Lung (tissue), 12 donors: Measurements from ENCODE around the gene ILK. TPM values are rescaled to one million over a fixed set of nuclear protein-coding genes. Genes with fewer than 3 reads are reported as not detected.

Source experiments
- ATAC-seq: fragments of 200-7000 bp; cut with Tn5 transposase; one replicate; pipeline ENCODE4 v1.9.1; 2020; ENCODE audit warnings: moderate number of reproducible peaks; ENCODE audit not compliant: insufficient read depth, low FRiP score
- DNase-seq, 3 donors: peaks; one replicate each; pipeline ENCODE4 v3.0.0-alpha.2; 2013 to 2017
- H3K27ac ChIP-seq, 2 donors: one replicate each; pipeline ENCODE4 v1.5.1; 2013; ENCODE audit warnings: mild to moderate bottlenecking in 2 of 2, moderate library complexity in 2 of 2, control low read depth in 1 of 2, inconsistent platforms in 1 of 2, low read depth in 1 of 2, low read length in 1 of 2
- H3K27me3 ChIP-seq, 3 donors: one replicate each; pipeline ENCODE4 v1.5.1; 2013; ENCODE audit warnings: low read length in 2 of 3; ENCODE audit not compliant: control insufficient read depth in 3 of 3, insufficient read depth in 3 of 3
- H3K36me3 ChIP-seq, 4 donors: one replicate each; pipeline ENCODE4 v1.5.1; 2013; ENCODE audit warnings: low read length in 4 of 4, mild to moderate bottlenecking in 1 of 4, moderate library complexity in 1 of 4; ENCODE audit not compliant: control insufficient read depth in 4 of 4, insufficient read depth in 4 of 4
- H3K4me1 ChIP-seq, 5 donors: one replicate each; pipeline ENCODE4 v1.5.1; 2013; ENCODE audit warnings: low read length in 5 of 5, mild to moderate bottlenecking in 2 of 5, moderate library complexity in 1 of 5; ENCODE audit not compliant: control insufficient read depth in 5 of 5, insufficient read depth in 5 of 5
- H3K4me3 ChIP-seq: one replicate; pipeline ENCODE4 v1.5.1; 2013; ENCODE audit warnings: mild to moderate bottlenecking, control low read depth, moderate library complexity
- H3K9ac ChIP-seq, 2 donors: one replicate each; pipeline ENCODE4 v1.5.1; 2013; ENCODE audit warnings: low read length in 2 of 2, control low read depth in 1 of 2; ENCODE audit not compliant: insufficient read depth in 1 of 2
- H3K9me3 ChIP-seq, 4 donors: one replicate each; pipeline ENCODE4 v1.5.1; 2013; ENCODE audit warnings: low read length in 3 of 4, mild to moderate bottlenecking in 1 of 4, moderate library complexity in 1 of 4; ENCODE audit not compliant: control insufficient read depth in 4 of 4, insufficient read depth in 3 of 4
- WGBS, 2 donors: extraction: QIAGEN DNeasy Blood & Tissue Kit; methylation state at CpG; one replicate each; pipeline ENCODE4 v1.1.7; 2013; 5-methylcytosine and 5-hydroxymethylcytosine counted together
- polyA plus RNA-seq, 2 donors: library from polyadenylated mRNA; stranded (reverse); fragments of 200-250 nt; gene quantifications; one replicate each; pipeline ENCODE4 v1.2.1, GENCODE V29; 2013
- total RNA-seq, 2 donors: library from RNA; depleted of rRNA in 1 of 2; stranded (reverse); fragments of >200 nt in 1 of 2; gene quantifications; one replicate each; pipeline ENCODE4 v1.2.1, GENCODE V29; 2014 to 2021
- TF ChIP-seq, protein P1 (sequence below): IDR thresholded peaks from 2 replicates; pipeline ENCODE4 v1.5.1; 2012; ENCODE audit warnings: mild to moderate bottlenecking; ENCODE audit errors: control extremely low read depth, extremely low read depth
- donor health status: control.
- donor health status: control.
- donor health status: Bipolar disorder and iron deficiency.
- donor health status: healthy.
- donor health status: DM: yes; HTN: yes; CAD: no.

ILK gene
- total and polyA plus RNA-seq, 4 donors: 91.1 to 147 (median 136) TPM

DNA sequence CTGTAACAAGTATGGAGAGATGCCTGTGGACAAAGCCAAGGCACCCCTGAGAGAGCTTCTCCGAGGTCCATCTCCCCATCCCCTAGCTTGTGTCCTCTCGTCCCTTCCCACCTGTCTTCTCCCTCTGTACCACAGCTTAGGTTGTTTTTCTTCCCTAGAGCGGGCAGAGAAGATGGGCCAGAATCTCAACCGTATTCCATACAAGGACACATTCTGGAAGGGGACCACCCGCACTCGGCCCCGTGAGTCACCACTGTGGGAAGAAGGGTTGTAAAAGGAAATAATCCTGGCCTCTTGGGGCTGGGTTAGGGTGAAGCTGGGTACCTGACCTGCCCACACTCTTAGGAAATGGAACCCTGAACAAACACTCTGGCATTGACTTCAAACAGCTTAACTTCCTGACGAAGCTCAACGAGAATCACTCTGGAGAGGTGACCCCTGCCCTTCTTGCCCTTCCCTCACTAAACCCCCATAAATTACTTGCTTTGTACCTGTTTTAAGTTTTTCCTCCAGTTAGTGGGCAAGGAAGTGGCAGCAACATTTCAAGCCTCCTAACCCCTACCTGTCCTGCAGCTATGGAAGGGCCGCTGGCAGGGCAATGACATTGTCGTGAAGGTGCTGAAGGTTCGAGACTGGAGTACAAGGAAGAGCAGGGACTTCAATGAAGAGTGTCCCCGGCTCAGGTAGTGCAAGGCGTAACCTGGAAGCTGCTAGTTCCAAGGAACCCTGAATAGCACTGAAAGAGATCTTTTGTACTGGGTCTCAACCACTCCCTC lies 5.3 kb downstream of the ILK start:
- 83 to 92% methylated on average over 14 of the region's 14 CpGs for WGBS, 2 donors
- ATAC-seq (no peak), DNase-seq (no peak)
- Histone ChIP-seq H3K4me1 (peaks cover 5 to 53% (median 32%) of the 10 kb centered on the region in 5 donors), H3K4me3 (no peak overlapping the region), H3K27me3 (no peaks in the 10 kb centered on the region), H3K36me3 (peaks cover 14 to 35% (median 27%) of the 10 kb centered on the region in 4 donors), H3K9ac (no peak overlapping the region), H3K9me3 (no peaks in the 10 kb centered on the region), H3K27ac (peak overlapping the region in 1 of 2 donors; percentile 52)
- TF ChIP-seq, protein P1, sequence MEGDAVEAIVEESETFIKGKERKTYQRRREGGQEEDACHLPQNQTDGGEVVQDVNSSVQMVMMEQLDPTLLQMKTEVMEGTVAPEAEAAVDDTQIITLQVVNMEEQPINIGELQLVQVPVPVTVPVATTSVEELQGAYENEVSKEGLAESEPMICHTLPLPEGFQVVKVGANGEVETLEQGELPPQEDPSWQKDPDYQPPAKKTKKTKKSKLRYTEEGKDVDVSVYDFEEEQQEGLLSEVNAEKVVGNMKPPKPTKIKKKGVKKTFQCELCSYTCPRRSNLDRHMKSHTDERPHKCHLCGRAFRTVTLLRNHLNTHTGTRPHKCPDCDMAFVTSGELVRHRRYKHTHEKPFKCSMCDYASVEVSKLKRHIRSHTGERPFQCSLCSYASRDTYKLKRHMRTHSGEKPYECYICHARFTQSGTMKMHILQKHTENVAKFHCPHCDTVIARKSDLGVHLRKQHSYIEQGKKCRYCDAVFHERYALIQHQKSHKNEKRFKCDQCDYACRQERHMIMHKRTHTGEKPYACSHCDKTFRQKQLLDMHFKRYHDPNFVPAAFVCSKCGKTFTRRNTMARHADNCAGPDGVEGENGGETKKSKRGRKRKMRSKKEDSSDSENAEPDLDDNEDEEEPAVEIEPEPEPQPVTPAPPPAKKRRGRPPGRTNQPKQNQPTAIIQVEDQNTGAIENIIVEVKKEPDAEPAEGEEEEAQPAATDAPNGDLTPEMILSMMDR: no peak

DNA sequence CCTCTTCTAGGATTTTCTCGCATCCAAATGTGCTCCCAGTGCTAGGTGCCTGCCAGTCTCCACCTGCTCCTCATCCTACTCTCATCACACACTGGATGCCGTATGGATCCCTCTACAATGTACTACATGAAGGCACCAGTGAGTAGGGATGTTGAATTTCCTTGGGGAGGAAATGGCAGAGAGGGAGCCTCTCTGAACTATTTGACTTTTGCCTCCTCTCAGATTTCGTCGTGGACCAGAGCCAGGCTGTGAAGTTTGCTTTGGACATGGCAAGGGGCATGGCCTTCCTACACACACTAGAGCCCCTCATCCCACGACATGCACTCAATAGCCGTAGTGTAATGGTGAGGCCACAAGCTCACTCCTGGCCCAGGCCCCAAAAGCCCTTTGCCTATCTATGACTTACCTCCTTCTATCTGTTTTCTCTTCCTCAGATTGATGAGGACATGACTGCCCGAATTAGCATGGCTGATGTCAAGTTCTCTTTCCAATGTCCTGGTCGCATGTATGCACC lies 6.0 kb downstream of the ILK start:
- Histone ChIP-seq H3K9ac (no peak overlapping the region), H3K27me3 (no peaks in the 10 kb centered on the region), H3K9me3 (no peaks in the 10 kb centered on the region), H3K4me3 (no peak overlapping the region), H3K36me3 (peaks cover 14 to 39% (median 28%) of the 10 kb centered on the region in 4 donors), H3K4me1 (peaks cover 5 to 52% (median 31%) of the 10 kb centered on the region in 5 donors), H3K27ac (peak overlapping the region in 1 of 2 donors; percentile 31)
- ATAC-seq (no peak), DNase-seq (no peak)
- WGBS, 2 donors: 80 to 88% methylated on average over 8 of the region's 8 CpGs
- TF ChIP-seq, protein P1: no peak

DNA sequence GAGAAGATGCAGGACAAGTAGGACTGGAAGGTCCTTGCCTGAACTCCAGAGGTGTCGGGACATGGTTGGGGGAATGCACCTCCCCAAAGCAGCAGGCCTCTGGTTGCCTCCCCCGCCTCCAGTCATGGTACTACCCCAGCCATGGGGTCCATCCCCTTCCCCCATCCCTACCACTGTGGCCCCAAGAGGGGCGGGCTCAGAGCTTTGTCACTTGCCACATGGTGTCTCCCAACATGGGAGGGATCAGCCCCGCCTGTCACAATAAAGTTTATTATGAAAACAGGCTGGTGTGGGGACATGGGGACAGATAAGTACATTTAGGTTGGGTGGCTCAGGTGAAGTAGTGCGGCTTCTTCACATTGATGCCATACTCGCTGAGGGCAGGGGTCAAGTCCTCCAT lies 7.0 kb downstream of the ILK start:
- Histone ChIP-seq H3K27ac (no peak overlapping the region), H3K4me3 (no peak overlapping the region), H3K9ac (no peak overlapping the region), H3K4me1 (peaks cover 5 to 42% (median 26%) of the 10 kb centered on the region in 5 donors), H3K27me3 (no peaks in the 10 kb centered on the region), H3K9me3 (no peaks in the 10 kb centered on the region), H3K36me3 (peaks cover 14 to 45% (median 32%) of the 10 kb centered on the region in 4 donors)
- no peak for ATAC-seq
- no peak for DNase-seq
- WGBS, 2 donors: 91 to 93% methylated on average over 6 of the region's 6 CpGs
- TF ChIP-seq, protein P1: no peak
